ENCODE data around the gene TCF25.

Gene TCF25

DNA sequence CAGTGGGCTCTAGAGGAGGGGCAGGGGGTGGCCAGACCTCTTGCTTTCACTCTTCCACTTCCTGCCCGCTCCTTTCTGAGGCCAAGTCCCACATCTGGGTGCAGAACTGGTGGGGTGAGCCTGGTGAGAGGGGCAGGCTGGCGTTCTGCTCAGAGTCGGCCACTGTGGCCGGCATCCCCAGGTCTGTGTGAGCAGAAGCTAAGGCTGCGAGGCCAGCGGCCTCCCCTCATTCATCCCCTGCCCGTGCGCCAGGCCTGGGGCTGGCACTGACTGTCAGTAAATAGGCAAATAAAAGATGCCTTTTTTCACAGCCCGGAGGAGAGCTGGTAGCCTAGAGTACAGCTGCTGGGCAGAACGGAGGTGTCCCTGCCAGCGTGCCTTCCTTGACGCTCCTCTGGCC lies 76.4 kb downstream of the TCF25 start:
- DNase-seq, result no peak

DNA sequence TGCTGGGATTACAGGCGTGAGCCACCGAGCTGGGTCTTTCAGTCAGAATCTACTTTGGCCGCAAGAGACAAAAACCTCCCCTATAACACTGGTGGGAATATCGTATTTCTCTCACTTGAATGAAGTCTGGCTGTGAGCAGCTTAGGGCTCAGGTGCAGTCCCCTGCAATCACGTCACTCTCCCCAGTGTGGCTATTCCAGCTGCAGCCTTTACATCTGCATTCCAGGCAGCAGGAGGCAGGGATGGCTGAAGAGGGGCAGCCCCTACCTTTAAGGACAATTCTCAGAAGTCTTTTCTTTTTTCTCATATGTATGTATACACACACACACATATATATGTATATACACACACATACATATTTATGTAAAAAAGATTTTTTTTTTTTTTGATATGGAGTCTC lies 78.1 kb downstream of the TCF25 start:
- DNase-seq, result no peak

DNA sequence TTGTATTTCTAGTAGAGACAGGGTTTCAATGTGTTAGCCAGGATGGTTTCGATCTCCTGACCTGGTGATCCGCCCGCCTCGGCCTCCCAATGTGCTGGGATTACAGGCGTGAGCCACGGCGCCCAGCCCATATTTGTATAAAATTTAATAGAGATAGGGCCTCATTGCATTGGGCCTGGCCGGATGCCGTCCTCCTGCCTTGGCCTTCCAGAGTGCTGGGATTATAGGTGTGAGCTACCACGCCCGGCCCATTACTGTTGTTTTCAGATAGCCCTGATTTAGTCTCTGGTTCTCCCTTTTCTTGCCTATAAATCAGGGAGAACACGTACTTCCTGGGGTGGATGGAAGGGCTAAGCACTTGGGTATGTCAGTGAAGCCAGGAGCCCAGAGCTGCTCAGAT lies 78.7 kb downstream of the TCF25 start:
- no peak for DNase-seq

DNA sequence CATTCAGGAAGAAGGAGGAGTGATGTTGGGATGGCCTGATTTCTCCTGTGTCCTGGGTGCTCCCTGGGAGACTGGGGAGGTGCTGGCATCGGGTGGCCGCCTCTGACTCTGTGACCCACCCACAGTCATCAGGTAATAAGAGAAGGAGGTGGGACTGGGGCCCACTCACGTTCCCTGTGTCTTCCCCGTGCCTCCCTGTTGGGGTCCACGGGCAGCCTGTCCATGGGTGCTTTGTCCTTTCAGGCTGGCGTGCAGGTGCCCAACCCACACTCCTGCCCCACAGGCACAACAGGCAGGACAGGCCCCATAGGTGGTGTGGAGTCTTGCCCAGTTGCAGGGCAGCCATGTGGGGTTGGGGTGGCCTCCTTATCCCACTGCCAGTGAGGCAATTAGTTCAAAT lies 79.2 kb downstream of the TCF25 start:
- no peak for DNase-seq

- DNase-seq, result no peak
Observed at GRCh38 chr16:89953671-89954406, 80.4 kb downstream of the TCF25 start.

DNA sequence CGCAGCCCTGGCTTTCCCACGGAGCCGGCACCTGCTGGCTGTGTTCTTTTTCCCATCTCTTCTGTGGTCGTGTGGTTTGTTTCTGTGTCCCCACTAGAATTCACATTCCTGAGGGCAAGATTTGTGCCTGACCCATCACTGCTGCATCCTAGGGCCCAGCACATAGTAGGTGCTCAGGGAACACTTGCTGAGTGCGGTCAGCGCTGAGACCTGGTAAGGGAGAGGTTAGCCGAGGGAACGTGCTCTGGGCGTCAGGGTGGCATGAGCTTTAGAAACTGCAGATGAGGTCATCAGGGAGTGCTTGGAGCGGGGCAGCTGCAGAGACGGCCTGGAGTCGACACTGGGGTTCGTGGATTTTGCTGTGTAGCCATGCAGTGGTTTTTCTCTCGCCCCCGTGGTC lies 81.1 kb downstream of the TCF25 start:
- DNase-seq, result no peak

- DNase-seq, result no peak
Observed at GRCh38 chr16:89955001-89955685, 81.8 kb downstream of the TCF25 start.

- DNase-seq, result no peak
Observed at GRCh38 chr16:89956505-89957215, 83.3 kb downstream of the TCF25 start.

DNA sequence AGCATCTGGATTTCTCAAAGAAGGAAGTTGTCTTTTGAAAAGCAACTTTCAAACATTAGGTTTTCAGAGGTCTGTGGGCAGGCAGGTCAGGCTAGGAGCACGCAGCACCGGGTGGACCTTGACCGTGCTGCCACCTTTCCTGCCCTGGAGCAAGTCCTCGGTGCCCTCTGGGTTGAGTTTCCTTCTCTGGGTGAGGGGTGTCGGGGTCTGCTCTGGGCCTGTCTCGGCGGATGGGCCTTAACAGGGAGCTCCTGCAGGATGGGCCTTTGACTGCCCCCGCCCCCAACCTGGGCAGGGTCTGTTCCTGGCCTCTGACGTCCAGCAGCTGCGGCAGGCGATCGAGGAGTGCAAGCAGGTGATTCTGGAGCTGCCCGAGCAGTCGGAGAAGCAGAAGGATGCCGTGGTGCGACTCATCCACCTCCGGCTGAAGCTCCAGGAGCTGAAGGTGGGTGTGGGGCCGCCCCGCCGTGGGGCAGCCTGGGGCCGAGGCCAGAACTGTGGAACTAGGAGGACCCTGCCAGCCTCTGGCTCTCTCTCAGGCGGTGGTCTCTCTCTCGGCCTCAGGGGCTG lies 83.9 kb downstream of the TCF25 start:
- no peak for DNase-seq

DNA sequence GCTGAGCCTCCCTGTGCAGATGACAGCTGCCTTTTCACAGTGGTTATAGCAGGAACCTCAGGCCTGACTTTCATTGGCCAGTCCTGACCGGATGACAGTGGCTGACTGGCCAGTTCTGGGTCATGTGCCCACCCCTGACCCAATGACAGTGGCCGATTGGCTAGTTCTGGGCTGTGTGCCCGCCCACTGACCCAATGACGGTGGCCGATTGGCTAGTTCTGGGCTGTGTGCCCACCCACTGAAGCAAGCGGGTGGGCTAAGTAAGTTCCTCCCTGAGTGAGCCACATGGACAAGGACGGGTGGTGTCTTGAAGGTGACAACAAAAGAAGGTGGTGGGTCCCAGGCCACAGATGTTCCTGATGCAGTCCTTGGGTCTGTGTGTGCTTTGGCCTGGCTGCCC lies 84.7 kb downstream of the TCF25 start:
- peak; percentile 16 for DNase-seq

GRCh38 chr16:89958596-89958995 lies 85.2 kb downstream of the TCF25 start:
- no peak for DNase-seq

- DNase-seq, result no peak
Observed at GRCh38 chr16:89960966-89961365, 87.6 kb downstream of the TCF25 start.
